Endothelial cell of umbilical vein (primary cell): Measurements from ENCODE around the gene SH3YL1. TPM values are rescaled to one million over a fixed set of nuclear protein-coding genes. Genes with fewer than 3 reads are reported as not detected.

Source experiments
- BruUV-seq: library from RNA; stranded (reverse); fragments of 400-500 nt; replicated peaks from 2 replicates; lab custom pipeline; 2021; lab: Mats Ljungman, UMichigan
- CTCF ChIA-PET: fragments of 300-600, 350-600 bp; sonication (Branson Sonifier 250); formaldehyde crosslinking; loops from one replicate; lab custom pipeline; 2021; ENCODE audit warnings: antibody characterized with exemption, inconsistent platforms; lab: Charles Lee
- POLR2A ChIA-PET: fragments of 300-600, 350-600 bp; sonication (Branson Sonifier 250); formaldehyde crosslinking; loops from one replicate; lab custom pipeline; 2021; ENCODE audit warnings: antibody characterized with exemption, inconsistent platforms; lab: Charles Lee
- DNase-seq: peaks from one replicate; pipeline ENCODE4 v3.0.0-alpha.2; 2011; ENCODE audit warnings: low read depth, low spot score
- FAIRE-seq: peaks from 2 replicates; lab custom pipeline; 2011; peaks lifted over from hg19 to GRCh38; lab: Jason Lieb, UNC
- H2AFZ ChIP-seq: 2 replicates; pipeline ENCODE4 v1.6.0; 2012; ENCODE audit warnings: low read depth, low read length, control low read depth, inconsistent platforms
- H3K27ac ChIP-seq: 2 replicates; pipeline ENCODE4 v1.5.1; 2011; ENCODE audit warnings: low read depth, mild to moderate bottlenecking, control low read depth, low read length, moderate library complexity; ENCODE audit not compliant: insufficient read depth
- H3K27me3 ChIP-seq, 2 experiments: 2 replicates each; pipeline versions ENCODE4 v1.6.0 to v1.6.1; 2011; ENCODE audit warnings: low read length in 2 of 2, mixed read lengths in 1 of 2; ENCODE audit not compliant: control insufficient read depth in 2 of 2, insufficient read depth in 2 of 2
- H3K36me3 ChIP-seq, 2 experiments: 2 replicates in 1 of 2; 3 replicates in 1 of 2; pipeline ENCODE4 v1.5.1; 2011; ENCODE audit warnings: low read length in 2 of 2, mild to moderate bottlenecking in 1 of 2, moderate library complexity in 1 of 2; ENCODE audit not compliant: control insufficient read depth in 2 of 2, insufficient read depth in 2 of 2; ENCODE audit errors: extremely low read depth in 1 of 2
- H3K4me1 ChIP-seq: 3 replicates; pipeline ENCODE4 v1.5.1; 2011; ENCODE audit warnings: mild to moderate bottlenecking, low read length; ENCODE audit not compliant: control insufficient read depth, insufficient read depth; ENCODE audit errors: extremely low read depth
- H3K4me2 ChIP-seq: 2 replicates; pipeline ENCODE4 v1.6.1; 2011; ENCODE audit warnings: low read length, control low read depth, mixed read lengths; ENCODE audit not compliant: insufficient read depth
- H3K4me3 ChIP-seq, 3 experiments: fragments of 200-600 bp in 1 of 3; sonication (generic), shearing (Covaris generic) in 1 of 3; replicated peaks in 1 of 3; 2 replicates each; pipeline ENCODE4 v1.5.1; 2011 to 2016; ENCODE audit warnings: control low read depth in 3 of 3, low read length in 3 of 3, mild to moderate bottlenecking in 2 of 3, inconsistent platforms in 1 of 3, low read depth in 1 of 3, moderate library complexity in 1 of 3; ENCODE audit not compliant: insufficient read depth in 1 of 3
- H3K79me2 ChIP-seq: 2 replicates; pipeline ENCODE4 v1.6.0; 2012; ENCODE audit warnings: low read length, inconsistent platforms; ENCODE audit not compliant: control insufficient read depth, insufficient read depth
- H3K9ac ChIP-seq: replicated peaks from 2 replicates; pipeline ENCODE3; 2011; ENCODE audit warnings: low read length, control low read depth; ENCODE audit not compliant: insufficient read depth; ENCODE audit errors: extremely low read depth
- H3K9me1 ChIP-seq: replicated peaks from 3 replicates; pipeline ENCODE4 v1.6.0; 2011; ENCODE audit warnings: mild to moderate bottlenecking, low read length; ENCODE audit not compliant: control insufficient read depth, insufficient read depth; ENCODE audit errors: extremely low read depth
- H3K9me3 ChIP-seq: replicated peaks from 2 replicates; pipeline ENCODE4 v1.5.1; 2012; ENCODE audit warnings: low read length, inconsistent platforms; ENCODE audit not compliant: control insufficient read depth, insufficient read depth
- H4K20me1 ChIP-seq: replicated peaks from 2 replicates; pipeline ENCODE3; 2011; ENCODE audit warnings: mild to moderate bottlenecking, low read length; ENCODE audit not compliant: control insufficient read depth, insufficient read depth; ENCODE audit errors: extremely low read depth
- CTCF ChIP-seq, 2 donors: IDR thresholded peaks; 1 replicate in 1 of 2; 2 replicates in 1 of 2; pipeline ENCODE4 v1.5.1; 2011; ENCODE audit warnings: low read length in 2 of 2, mild to moderate bottlenecking in 2 of 2, moderate library complexity in 2 of 2, control low read depth in 1 of 2, inconsistent platforms in 1 of 2, low read depth in 1 of 2; ENCODE audit not compliant: insufficient read depth in 1 of 2; ENCODE audit errors: extremely low read depth in 1 of 2
- EZH2 ChIP-seq: IDR thresholded peaks from 2 replicates; pipeline ENCODE4 v1.6.1; 2012; ENCODE audit warnings: borderline replicate concordance, low read depth, mild to moderate bottlenecking, moderate library complexity, low read length, inconsistent platforms; ENCODE audit not compliant: severe bottlenecking
- FOS ChIP-seq: IDR thresholded peaks from 2 replicates; pipeline ENCODE4 v1.6.1; 2011; ENCODE audit warnings: mild to moderate bottlenecking, low read length, moderate library complexity, borderline replicate concordance; ENCODE audit not compliant: insufficient read depth
- GATA2 ChIP-seq: IDR thresholded peaks from 2 replicates; pipeline ENCODE4 v1.7.0; 2011; ENCODE audit warnings: low read depth, mild to moderate bottlenecking, moderate library complexity, mixed read lengths, low read length; ENCODE audit not compliant: insufficient read length, insufficient read depth
- JUN ChIP-seq: IDR thresholded peaks from 2 replicates; pipeline ENCODE4 v1.6.1; 2011; ENCODE audit warnings: borderline replicate concordance, low read depth; ENCODE audit not compliant: insufficient read length, insufficient read depth
- MYC ChIP-seq: IDR thresholded peaks from one replicate; pipeline ENCODE4 v1.6.1; 2011; ENCODE audit warnings: mild to moderate bottlenecking, low read depth, low read length
- POLR2A ChIP-seq: IDR thresholded peaks from 2 replicates; pipeline ENCODE4 v1.6.1; 2012; ENCODE audit warnings: low read depth, mild to moderate bottlenecking, control low read depth, low read length
- POLR2AphosphoS5 ChIP-seq: IDR thresholded peaks from 2 replicates; pipeline ENCODE4 v1.6.1; 2012; ENCODE audit warnings: low read depth, mild to moderate bottlenecking, control low read depth, low read length, moderate library complexity; ENCODE audit not compliant: insufficient read depth
- dilution Hi-C: fragments of 300-500 bp; cut with MboI; formaldehyde crosslinking; loops from one replicate; pipeline ENCODE4 v1.15.0; 2019; ENCODE audit warnings: low sequenced_read_pairs; ENCODE audit not compliant: extremely low pct_ligation_motif_present
- intact Hi-C: fragments of 100-400 bp; cut with micrococcal nuclease; formaldehyde crosslinking; loops from one replicate; pipeline ENCODE4 v1.10.0; 2022
- polyA plus RNA-seq, 4 experiments: library from polyadenylated mRNA; depleted of rRNA in 3 of 4; stranded (reverse) in 3 of 4; unstranded in 1 of 4; fragments of >200 nt; gene quantifications; 2 replicates each; pipeline versions ENCODE4 v1.2.1 to v1.2.3, GENCODE V29; 2011 to 2012; ENCODE audit warnings: missing spikeins in 1 of 4
- total RNA-seq: library from RNA; stranded (reverse); gene quantifications from 2 replicates; pipeline ENCODE4 v1.2.3, GENCODE V29; 2021
- TF ChIP-seq, protein P1 (sequence below): IDR thresholded peaks from 2 replicates; pipeline ENCODE4 v1.6.1; 2011; ENCODE audit not compliant: insufficient read depth, insufficient read length

The SH3YL1 gene
- total and polyA plus RNA-seq, 2 donors (not counting 3 experiments of a cell fraction or from before 2014, with no cell fraction given), result 12.5 to 22.4 TPM

DNA sequence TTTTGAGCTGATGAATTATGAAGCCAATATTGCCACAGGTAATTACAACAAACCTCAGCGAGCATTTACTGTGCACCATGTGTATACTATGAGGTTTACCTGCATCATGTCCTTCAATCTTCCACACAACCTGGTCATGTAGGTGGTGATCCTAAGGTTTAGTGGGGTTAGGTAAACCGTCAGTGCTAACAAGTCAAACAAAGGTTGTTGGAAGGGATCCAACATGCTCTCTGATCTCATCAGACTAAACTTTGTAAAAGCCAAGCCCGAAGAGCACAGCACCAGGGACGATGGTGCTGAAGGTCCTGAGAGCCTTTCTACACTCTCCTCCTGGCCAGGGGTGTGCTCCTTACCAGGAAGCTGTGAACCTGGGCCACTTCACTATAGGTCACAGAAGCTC, 29.4 kb downstream of the SH3YL1 start:
- FAIRE-seq, result no peak
- no peaks in the 10 kb centered on the region for H4K20me1 ChIP-seq
- dilution Hi-C loops, result no loop called here

More for the DNA sequence above, 29.4 kb downstream of the SH3YL1 start:
- BruUV-seq, result no TSS peak
- Histone ChIP-seq H3K9ac (no peak overlapping the region), H3K9me1 (no peaks in the 10 kb centered on the region), H3K9me3 (no peaks in the 10 kb centered on the region), H2AFZ (no peak overlapping the region), H3K27me3 (no peaks in the 10 kb centered on the region), H3K79me2 (no peaks in the 10 kb centered on the region), H3K27ac (no peak overlapping the region), H3K4me1 (no peaks in the 10 kb centered on the region), H3K4me2 (no peak overlapping the region), H3K36me3 (no peaks in the 10 kb centered on the region), H3K4me3 (no peak overlapping the region)
- no peak for DNase-seq
- intact Hi-C loops, result no loop called here
- ChIA-PET POLR2A (no interaction called here), CTCF (interaction anchor here (1.4 kb wide), 1 partner anchor 12 kb away, joined by 9 read pairs; no protein-coding TSS in a partner anchor)
- no peak for TF ChIP-seq JUN
- TF ChIP-seq, protein P1, sequence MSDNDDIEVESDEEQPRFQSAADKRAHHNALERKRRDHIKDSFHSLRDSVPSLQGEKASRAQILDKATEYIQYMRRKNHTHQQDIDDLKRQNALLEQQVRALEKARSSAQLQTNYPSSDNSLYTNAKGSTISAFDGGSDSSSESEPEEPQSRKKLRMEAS, result no peak
- TF ChIP-seq CTCF (IDR thresholded peaks at IDR 0.05; ENCODE audit: extremely low read depth in 1 of 2, insufficient read depth in 1 of 2, low read depth in 1 of 2, low read length in 2 of 2), result no peak
- no peak for TF ChIP-seq POLR2AphosphoS5
- TF ChIP-seq EZH2, result no peak
- no peak for TF ChIP-seq FOS
- no peak for TF ChIP-seq MYC
- TF ChIP-seq POLR2A, result no peak
- TF ChIP-seq GATA2, result no peak
